ENCODE measurements around the gene ZNF136.

- TF ChIP-seq, protein P1, sequence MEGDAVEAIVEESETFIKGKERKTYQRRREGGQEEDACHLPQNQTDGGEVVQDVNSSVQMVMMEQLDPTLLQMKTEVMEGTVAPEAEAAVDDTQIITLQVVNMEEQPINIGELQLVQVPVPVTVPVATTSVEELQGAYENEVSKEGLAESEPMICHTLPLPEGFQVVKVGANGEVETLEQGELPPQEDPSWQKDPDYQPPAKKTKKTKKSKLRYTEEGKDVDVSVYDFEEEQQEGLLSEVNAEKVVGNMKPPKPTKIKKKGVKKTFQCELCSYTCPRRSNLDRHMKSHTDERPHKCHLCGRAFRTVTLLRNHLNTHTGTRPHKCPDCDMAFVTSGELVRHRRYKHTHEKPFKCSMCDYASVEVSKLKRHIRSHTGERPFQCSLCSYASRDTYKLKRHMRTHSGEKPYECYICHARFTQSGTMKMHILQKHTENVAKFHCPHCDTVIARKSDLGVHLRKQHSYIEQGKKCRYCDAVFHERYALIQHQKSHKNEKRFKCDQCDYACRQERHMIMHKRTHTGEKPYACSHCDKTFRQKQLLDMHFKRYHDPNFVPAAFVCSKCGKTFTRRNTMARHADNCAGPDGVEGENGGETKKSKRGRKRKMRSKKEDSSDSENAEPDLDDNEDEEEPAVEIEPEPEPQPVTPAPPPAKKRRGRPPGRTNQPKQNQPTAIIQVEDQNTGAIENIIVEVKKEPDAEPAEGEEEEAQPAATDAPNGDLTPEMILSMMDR (IDR thresholded peaks at IDR 0.05; ENCODE audit: low read depth, low read length), result no peak
- TF ChIP-seq EZH2phosphoT487 (IDR thresholded peaks at IDR 0.05; ENCODE audit: low read depth), result no peak
These were observed 35.2 kb downstream of the ZNF136 start for GRCh38 chr19:12198136-12198535.

Data from OCI-LY3 (cell line).